ENCODE results near the gene RET.

The RET gene

DNA sequence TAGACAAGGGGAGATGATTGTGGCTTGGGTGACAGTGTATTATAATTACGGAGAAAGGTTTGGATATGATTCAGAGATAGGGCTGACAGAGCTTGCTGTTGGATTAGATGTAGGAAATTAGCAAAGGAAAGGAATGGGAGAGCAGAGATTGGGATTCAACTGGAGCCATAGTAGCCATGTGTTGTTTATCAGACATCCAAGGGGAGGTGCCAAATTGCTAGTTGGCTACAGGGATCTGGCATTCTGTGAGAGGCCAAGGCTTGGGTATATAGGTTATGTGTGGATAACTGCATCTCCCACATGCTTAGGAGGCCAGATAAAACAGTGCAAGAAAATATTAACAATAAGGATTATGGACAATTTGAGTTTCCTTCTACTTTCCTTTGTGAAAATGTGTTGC, 96.3 kb downstream of the RET start:
- no peak for DNase-seq (ENCODE audit: low read depth)

DNA sequence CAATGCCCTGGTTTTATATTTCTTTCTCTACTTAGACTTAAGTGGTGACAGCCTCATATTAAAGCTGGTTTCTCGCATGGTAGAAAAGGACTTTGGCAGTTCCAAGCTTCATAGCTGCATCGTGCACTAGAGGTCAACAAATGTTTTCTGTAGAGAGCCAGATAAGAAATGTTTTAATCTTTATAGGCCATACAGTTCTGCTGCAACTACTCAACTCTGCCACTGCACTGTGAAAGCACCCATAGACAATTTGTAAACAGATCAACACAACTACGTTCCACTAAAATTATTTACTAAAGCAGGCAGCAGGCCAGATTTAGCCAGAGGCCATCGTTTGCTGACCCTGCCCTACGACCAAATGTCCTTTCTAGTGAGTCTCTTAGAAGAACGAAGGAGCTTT, 98.1 kb downstream of the RET start:
- no peak for DNase-seq (ENCODE audit: low read depth)

DNA sequence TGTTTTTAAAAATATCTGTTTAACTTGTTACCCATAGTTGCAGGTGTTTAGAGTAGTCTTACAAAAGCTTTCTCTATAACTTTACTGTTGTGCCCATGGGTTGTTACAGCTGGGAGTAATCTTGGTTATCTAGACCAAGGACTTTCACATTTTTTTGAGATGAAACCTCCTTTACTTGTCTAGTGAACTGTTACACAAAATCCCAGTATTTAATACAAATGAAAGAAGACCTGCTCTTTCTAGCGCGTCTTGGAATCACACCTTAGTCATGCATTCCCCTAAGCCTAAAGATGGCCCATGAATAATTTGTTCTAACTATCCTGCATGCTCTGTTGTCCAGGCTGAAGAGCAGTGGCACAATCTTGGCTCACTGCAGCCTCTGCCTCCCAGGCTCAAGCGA, 99.4 kb downstream of the RET start:
- no peak for DNase-seq (ENCODE audit: low read depth)

DNA sequence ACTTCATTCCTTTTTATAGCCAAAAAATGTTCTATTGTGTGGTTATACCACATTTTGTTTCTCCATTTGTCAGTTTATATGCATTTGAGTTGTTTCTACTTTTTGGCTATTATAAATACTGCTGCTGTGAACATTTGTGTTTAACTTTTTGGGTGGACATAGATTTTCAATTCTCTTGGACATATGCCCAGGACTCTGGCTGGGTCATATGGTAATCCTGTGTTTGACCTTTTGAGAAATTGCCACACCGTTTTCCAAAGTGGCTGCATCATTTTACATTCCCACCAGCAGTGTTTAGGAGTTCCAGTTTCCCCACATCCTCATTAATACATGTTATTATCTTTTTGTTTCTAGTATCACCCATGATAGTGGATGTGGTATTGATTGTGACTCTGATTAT, 100.7 kb downstream of the RET start:
- no peak for DNase-seq (ENCODE audit: low read depth)
